Thyroid gland (tissue), 4 donors: ENCODE results near the gene SGSH.
A peak's percentile ranks its signal among the peaks of the same experiment; 100 is the strongest.

Experiments used
- CTCF ChIP-seq, 6 experiments: fragments of 200-600 bp in 3 of 6; fragments of 450-650 bp in 3 of 6; sonication (generic) in 3 of 6; IDR thresholded peaks; one replicate each; pipeline ENCODE4 v1.5.1; 2016 to 2019; ENCODE audit warnings: antibody characterized with exemption in 6 of 6, mild to moderate bottlenecking in 2 of 6, inconsistent platforms in 1 of 6, moderate library complexity in 1 of 6
- POLR2A ChIP-seq, 2 donors: fragments of 450-650 bp; IDR thresholded peaks; one replicate each; pipeline ENCODE4 v1.6.1; 2017; ENCODE audit warnings: antibody characterized with exemption in 2 of 2, mild to moderate bottlenecking in 2 of 2, moderate library complexity in 1 of 2

- TF ChIP-seq CTCF (IDR thresholded peaks at IDR 0.05) (no peak), POLR2A (IDR thresholded peaks at IDR 0.05) (peak in 1 of 2 donors; percentile 6)
Observed at GRCh38 chr17:80220736-80221215, 643 bp upstream of the SGSH start.
